Tibial nerve (tissue), 4 donors: ENCODE data around the gene MGLL. TPM values are rescaled to one million over a fixed set of nuclear protein-coding genes. Genes with fewer than 3 reads are reported as not detected.

Experiments
- DNase-seq, 2 donors: peaks; one replicate each; pipeline ENCODE4 v3.0.0-alpha.2; 2019; ENCODE audit warnings: low spot score in 2 of 2
- H3K27ac ChIP-seq, 4 donors: fragments of 200-600 bp; sonication (generic) in 3 of 4; one replicate each; pipeline ENCODE4 v1.5.1; 2017 to 2019; ENCODE audit warnings: mild to moderate bottlenecking in 1 of 4
- H3K27me3 ChIP-seq, 2 donors: fragments of 200-600 bp; sonication (generic) in 1 of 2; one replicate each; pipeline versions ENCODE4 v1.5.1 to v1.6.0; 2017 to 2019
- H3K36me3 ChIP-seq, 3 donors: fragments of 200-600 bp; sonication (generic); one replicate each; pipeline ENCODE4 v1.5.1; 2018 to 2019
- H3K4me1 ChIP-seq, 4 donors: fragments of 200-600 bp; sonication (generic) in 3 of 4; one replicate each; pipeline ENCODE4 v1.5.1; 2017 to 2019
- H3K4me3 ChIP-seq, 4 donors: fragments of 200-600 bp; sonication (generic) in 3 of 4; one replicate each; pipeline ENCODE4 v1.5.1; 2017 to 2019; ENCODE audit warnings: mild to moderate bottlenecking in 1 of 4, moderate library complexity in 1 of 4
- H3K9me3 ChIP-seq, 4 donors: fragments of 200-600 bp; sonication (generic) in 3 of 4; one replicate each; pipeline ENCODE4 v1.5.1; 2017 to 2019
- EP300 ChIP-seq, 2 donors: sonication (generic); formaldehyde crosslinking; IDR thresholded peaks; one replicate each; pipeline ENCODE4 v1.6.1; 2017; ENCODE audit warnings: antibody characterized with exemption in 2 of 2, mild to moderate bottlenecking in 1 of 2
- POLR2A ChIP-seq, 2 donors: fragments of 450-650 bp; IDR thresholded peaks; one replicate each; pipeline ENCODE4 v1.6.1; 2017; ENCODE audit warnings: antibody characterized with exemption in 2 of 2, mild to moderate bottlenecking in 2 of 2, moderate library complexity in 2 of 2
- WGBS, 2 donors: methylation state at CpG; one replicate each; pipeline ENCODE4 v1.1.5; 2018; 5-methylcytosine and 5-hydroxymethylcytosine counted together
- total RNA-seq, 4 donors: library from RNA; depleted of rRNA; stranded (reverse); fragments of >200 nt; gene quantifications; one replicate each; pipeline ENCODE4 v1.1.0, GENCODE V29; 2016
- TF ChIP-seq, protein P1 (sequence below), 5 experiments: fragments of 200-600 bp in 3 of 5; fragments of 450-650 bp in 2 of 5; sonication (generic) in 3 of 5; IDR thresholded peaks; one replicate each; pipeline ENCODE4 v1.5.1; 2016 to 2019; ENCODE audit warnings: antibody characterized with exemption in 5 of 5, mild to moderate bottlenecking in 3 of 5, moderate library complexity in 2 of 5

The MGLL gene
- total RNA-seq, 4 donors from 2014 or later = 67.5 to 96.6 (median 86.1) TPM

DNA sequence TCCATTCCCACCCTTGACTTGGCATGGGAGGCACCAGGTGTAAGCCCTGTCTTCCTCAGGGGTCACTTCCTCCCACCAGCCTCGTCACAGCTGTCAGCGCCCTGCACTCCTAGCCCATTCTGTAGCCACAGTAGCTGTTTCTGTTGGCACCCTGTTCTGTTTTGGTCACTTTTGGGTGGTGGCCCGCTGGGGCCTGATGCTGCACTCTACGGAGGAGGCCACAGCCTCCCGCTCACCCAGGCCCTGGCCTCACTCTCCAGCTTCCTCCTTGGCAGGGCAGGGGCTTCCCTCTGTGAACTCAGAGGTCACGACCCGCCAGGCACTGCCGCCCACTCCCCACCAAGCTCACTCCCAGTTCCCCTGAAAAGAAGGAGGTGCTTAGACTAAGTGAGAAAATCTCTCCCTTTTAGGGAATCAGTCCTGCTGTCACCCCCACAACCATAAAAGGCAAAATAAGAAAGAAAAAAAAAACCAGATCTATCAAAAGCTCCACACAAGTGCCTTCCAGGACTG is 68.4 kb downstream of the MGLL start:
- DNase-seq = no peak
- H3K4me3 ChIP-seq = no peak overlapping the region
- no peaks in the 10 kb centered on the region for H3K27me3 ChIP-seq
- H3K9me3 ChIP-seq = no peaks in the 10 kb centered on the region
- WGBS, 2 donors = 65 to 71% methylated on average over 8 of the region's 8 CpGs
- H3K4me1 ChIP-seq = peaks cover 0 to 41% (median 15%) of the 10 kb centered on the region in 4 donors
- H3K36me3 ChIP-seq = no peaks in the 10 kb centered on the region
- peak overlapping the region in 2 of 4 donors; percentile 15 to 29 for H3K27ac ChIP-seq
- TF ChIP-seq, protein P1, sequence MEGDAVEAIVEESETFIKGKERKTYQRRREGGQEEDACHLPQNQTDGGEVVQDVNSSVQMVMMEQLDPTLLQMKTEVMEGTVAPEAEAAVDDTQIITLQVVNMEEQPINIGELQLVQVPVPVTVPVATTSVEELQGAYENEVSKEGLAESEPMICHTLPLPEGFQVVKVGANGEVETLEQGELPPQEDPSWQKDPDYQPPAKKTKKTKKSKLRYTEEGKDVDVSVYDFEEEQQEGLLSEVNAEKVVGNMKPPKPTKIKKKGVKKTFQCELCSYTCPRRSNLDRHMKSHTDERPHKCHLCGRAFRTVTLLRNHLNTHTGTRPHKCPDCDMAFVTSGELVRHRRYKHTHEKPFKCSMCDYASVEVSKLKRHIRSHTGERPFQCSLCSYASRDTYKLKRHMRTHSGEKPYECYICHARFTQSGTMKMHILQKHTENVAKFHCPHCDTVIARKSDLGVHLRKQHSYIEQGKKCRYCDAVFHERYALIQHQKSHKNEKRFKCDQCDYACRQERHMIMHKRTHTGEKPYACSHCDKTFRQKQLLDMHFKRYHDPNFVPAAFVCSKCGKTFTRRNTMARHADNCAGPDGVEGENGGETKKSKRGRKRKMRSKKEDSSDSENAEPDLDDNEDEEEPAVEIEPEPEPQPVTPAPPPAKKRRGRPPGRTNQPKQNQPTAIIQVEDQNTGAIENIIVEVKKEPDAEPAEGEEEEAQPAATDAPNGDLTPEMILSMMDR (IDR thresholded peaks at IDR 0.05) = no peak
- TF ChIP-seq EP300 (IDR thresholded peaks at IDR 0.05) (no peak), POLR2A (IDR thresholded peaks at IDR 0.05) (no peak)

DNA sequence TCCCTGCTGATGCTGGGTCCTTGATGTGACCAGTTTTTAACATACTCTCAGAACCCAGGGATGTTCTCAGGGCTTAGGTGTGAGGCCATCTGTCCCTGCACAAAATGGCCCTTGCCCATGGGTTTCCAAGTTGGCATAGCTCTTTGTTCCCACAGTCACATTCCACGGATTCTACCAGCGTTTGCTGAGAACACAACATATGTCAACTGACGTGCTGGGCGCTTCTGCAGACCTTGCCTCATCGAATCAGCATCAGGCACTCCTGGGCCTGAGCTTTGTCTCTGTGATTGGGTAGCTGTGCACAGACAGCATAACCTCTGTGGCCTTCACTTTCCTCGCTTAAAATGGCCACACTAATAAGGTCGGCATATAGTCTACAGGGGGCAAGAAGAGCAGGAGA is 69.0 kb downstream of the MGLL start:
- WGBS, 2 donors = 78 to 94% methylated on average over 7 of the region's 7 CpGs
- H3K27ac ChIP-seq = peak overlapping the region in 1 of 4 donors; percentile 29
- no peak overlapping the region for H3K4me3 ChIP-seq
- no peaks in the 10 kb centered on the region for H3K9me3 ChIP-seq
- H3K36me3 ChIP-seq = no peaks in the 10 kb centered on the region
- no peak for DNase-seq
- peaks cover 0 to 47% (median 21%) of the 10 kb centered on the region in 4 donors for H3K4me1 ChIP-seq
- TF ChIP-seq, protein P1 (IDR thresholded peaks at IDR 0.05) = no peak
- TF ChIP-seq EP300 (IDR thresholded peaks at IDR 0.05) (no peak), POLR2A (IDR thresholded peaks at IDR 0.05) (no peak)
- H3K27me3 ChIP-seq = no peaks in the 10 kb centered on the region

DNA sequence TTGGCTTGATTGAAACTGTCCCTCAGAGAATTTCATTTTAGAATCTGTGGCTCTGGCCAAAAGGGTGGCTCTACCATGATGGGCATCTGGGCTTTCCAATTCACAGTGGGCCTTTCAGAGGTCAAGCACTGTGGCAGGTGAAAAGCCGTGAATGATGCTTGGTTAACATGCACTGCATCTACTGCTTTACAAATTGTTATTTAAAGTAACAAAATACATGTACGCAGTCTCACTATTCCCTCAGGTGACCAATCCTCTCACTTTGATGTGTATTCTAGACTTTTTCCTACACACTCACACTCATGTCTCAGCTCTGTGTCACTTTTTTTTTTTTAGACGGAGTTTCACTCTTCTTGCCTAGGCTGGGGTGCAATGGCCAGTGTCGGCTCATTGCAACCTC is 70.5 kb downstream of the MGLL start:
- H3K4me1 ChIP-seq = peaks cover 0 to 63% (median 34%) of the 10 kb centered on the region in 4 donors
- DNase-seq = no peak
- H3K27ac ChIP-seq = no peak overlapping the region
- TF ChIP-seq, protein P1 (IDR thresholded peaks at IDR 0.05) = no peak
- TF ChIP-seq POLR2A (IDR thresholded peaks at IDR 0.05) (no peak), EP300 (IDR thresholded peaks at IDR 0.05) (no peak)
- no peaks in the 10 kb centered on the region for H3K36me3 ChIP-seq
- no peaks in the 10 kb centered on the region for H3K9me3 ChIP-seq
- H3K4me3 ChIP-seq = no peak overlapping the region
- no peaks in the 10 kb centered on the region for H3K27me3 ChIP-seq
- 95 to 96% methylated on average over 4 of the region's 4 CpGs for WGBS, 2 donors

DNA sequence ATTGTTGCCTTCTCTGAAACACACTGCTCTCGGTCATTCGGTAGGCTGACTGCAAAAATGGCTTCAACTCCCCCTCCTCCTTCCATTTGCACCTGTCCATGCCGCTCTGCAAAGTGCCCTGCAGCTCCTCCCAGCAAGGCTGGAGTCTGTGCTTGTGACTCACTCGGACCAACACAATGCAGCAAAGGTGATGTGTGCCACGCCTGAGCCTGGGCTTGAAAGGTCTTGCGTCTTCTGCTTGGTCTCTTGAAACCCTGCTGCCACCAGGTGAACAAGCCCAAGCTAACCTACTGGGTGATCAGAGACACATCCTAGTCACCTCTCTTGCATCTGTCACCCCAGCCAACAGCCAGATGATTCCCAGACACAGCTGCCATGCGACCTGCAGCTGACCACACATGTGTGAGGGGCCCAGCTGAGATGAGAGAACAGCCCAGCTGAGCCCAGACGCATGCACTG is 71.1 kb downstream of the MGLL start:
- no peak for DNase-seq
- TF ChIP-seq, protein P1 (IDR thresholded peaks at IDR 0.05) = no peak
- TF ChIP-seq POLR2A (IDR thresholded peaks at IDR 0.05) (no peak), EP300 (IDR thresholded peaks at IDR 0.05) (no peak)
- H3K9me3 ChIP-seq = no peaks in the 10 kb centered on the region
- H3K4me3 ChIP-seq = no peak overlapping the region
- no peaks in the 10 kb centered on the region for H3K36me3 ChIP-seq
- peak overlapping the region in 1 of 4 donors; percentile 4 for H3K27ac ChIP-seq
- H3K4me1 ChIP-seq = peaks cover 0 to 69% (median 36%) of the 10 kb centered on the region in 4 donors
- 90 to 94% methylated on average over 8 of the region's 8 CpGs for WGBS, 2 donors
- no peaks in the 10 kb centered on the region for H3K27me3 ChIP-seq

DNA sequence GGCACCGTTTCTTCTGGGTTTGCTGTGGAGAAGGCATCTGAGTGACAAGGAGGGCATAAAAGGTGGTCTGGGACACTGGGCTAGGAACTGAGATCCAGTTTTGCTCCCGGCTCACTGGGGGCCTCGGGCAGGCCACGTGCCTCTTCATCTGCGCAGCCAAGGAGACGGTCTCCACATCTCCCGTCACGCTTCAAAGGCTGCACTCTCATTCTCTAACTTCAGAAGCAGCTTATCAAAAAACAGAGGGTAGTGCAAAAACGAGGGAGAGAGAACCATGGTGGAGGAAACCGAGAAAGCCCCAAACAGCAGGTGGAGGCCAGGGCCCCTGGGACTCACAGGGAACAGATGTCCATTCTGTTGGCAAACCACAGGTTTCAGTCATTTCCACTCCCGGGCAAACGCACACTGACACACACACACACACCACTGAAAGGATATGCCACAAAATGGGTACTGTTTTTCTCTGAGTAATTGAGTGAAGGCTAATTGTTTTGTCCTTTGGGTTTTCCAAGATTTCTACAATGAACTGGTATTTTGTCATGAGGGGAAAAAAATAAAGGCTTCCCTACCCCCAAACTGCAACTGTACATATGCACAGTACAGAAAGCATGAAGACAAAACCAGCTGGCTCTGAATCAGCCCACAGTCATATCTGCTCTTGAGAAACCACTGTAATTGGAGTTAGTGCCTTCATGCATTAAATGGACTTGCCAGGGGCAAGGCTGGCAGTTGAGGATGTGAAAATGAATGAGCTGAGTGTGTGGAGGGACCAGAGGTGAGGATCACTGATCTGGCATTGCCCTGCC is 71.9 kb downstream of the MGLL start:
- H3K27ac ChIP-seq = peak overlapping the region in 3 of 4 donors; percentile 31 to 83 (median 74)
- TF ChIP-seq EP300 (IDR thresholded peaks at IDR 0.05) (peak in 1 of 2 donors; percentile 3), POLR2A (IDR thresholded peaks at IDR 0.05) (no peak)
- TF ChIP-seq, protein P1 (IDR thresholded peaks at IDR 0.05) = no peak
- no peak for DNase-seq
- H3K36me3 ChIP-seq = no peaks in the 10 kb centered on the region
- H3K27me3 ChIP-seq = no peaks in the 10 kb centered on the region
- WGBS, 2 donors = 66 to 68% methylated on average over 12 of the region's 12 CpGs
- H3K4me3 ChIP-seq = no peak overlapping the region
- peaks cover 0 to 76% (median 36%) of the 10 kb centered on the region in 4 donors for H3K4me1 ChIP-seq
- no peaks in the 10 kb centered on the region for H3K9me3 ChIP-seq
